Inflammatory macrophage (primary cell): ENCODE measurements around the gene BEND5.

ENCODE experiments used
- DNase-seq, 2 donors: peaks; one replicate each; pipeline ENCODE4 v3.0.0-alpha.2; 2020 to 2022

Gene BEND5

GRCh38 chr1:48718705-48719104 lies 58.0 kb downstream of the BEND5 start:
- DNase-seq, result no peak

GRCh38 chr1:48718116-48718630 lies 58.5 kb downstream of the BEND5 start:
- DNase-seq, result peak in 1 of 2 donors; percentile 2

GRCh38 chr1:48717082-48717481 lies 59.6 kb downstream of the BEND5 start:
- no peak for DNase-seq

GRCh38 chr1:48715921-48716320 lies 60.8 kb downstream of the BEND5 start:
- no peak for DNase-seq

GRCh38 chr1:48710915-48711314 lies 65.8 kb downstream of the BEND5 start:
- no peak for DNase-seq

- DNase-seq, result no peak
Measured at GRCh38 chr1:48710318-48710717, 66.4 kb downstream of the BEND5 start.

- no peak for DNase-seq
Measured at GRCh38 chr1:48704736-48705135, 72.0 kb downstream of the BEND5 start.

GRCh38 chr1:48701445-48701844 lies 75.2 kb downstream of the BEND5 start:
- DNase-seq, result no peak

GRCh38 chr1:48697066-48697707 lies 79.5 kb downstream of the BEND5 start:
- DNase-seq, result peak; percentile 47 to 61

- DNase-seq, result no peak
Measured at GRCh38 chr1:48695161-48695560, 81.5 kb downstream of the BEND5 start.

GRCh38 chr1:48693674-48694320 lies 82.9 kb downstream of the BEND5 start:
- no peak for DNase-seq

GRCh38 chr1:48693180-48693579 lies 83.5 kb downstream of the BEND5 start:
- DNase-seq, result no peak

- no peak for DNase-seq
Measured at GRCh38 chr1:48692235-48692634, 84.5 kb downstream of the BEND5 start.

- DNase-seq, result no peak
Measured at GRCh38 chr1:48691429-48692001, 85.2 kb downstream of the BEND5 start.

- DNase-seq, result peak in 1 of 2 donors; percentile 9
Measured at GRCh38 chr1:48688102-48688760, 88.5 kb downstream of the BEND5 start.

GRCh38 chr1:48687282-48688045 lies 89.2 kb downstream of the BEND5 start:
- DNase-seq, result no peak

- DNase-seq, result no peak
Measured at GRCh38 chr1:48686159-48686558, 90.5 kb downstream of the BEND5 start.

- no peak for DNase-seq
Measured at GRCh38 chr1:48684381-48684780, 92.3 kb downstream of the BEND5 start.

- no peak for DNase-seq
Measured at GRCh38 chr1:48683839-48684238, 92.9 kb downstream of the BEND5 start.

GRCh38 chr1:48681476-48682305 lies 95.0 kb downstream of the BEND5 start:
- DNase-seq, result no peak

GRCh38 chr1:48680411-48681035 lies 96.2 kb downstream of the BEND5 start:
- DNase-seq, result no peak
